Neural progenitor cell (in vitro differentiated cells): ENCODE measurements around the gene RIMS1.

Source experiments
- EZH2 ChIP-seq: fragments of 200-600 bp; sonication (generic); IDR thresholded peaks from 2 replicates; pipeline ENCODE4 v1.6.1; 2017; ENCODE audit warnings: antibody characterized with exemption, mild to moderate bottlenecking, moderate library complexity
- TF ChIP-seq, protein P1 (sequence below): fragments of 200-600 bp; sonication (generic); IDR thresholded peaks from 2 replicates; pipeline ENCODE4 v1.5.1; 2017; ENCODE audit warnings: antibody characterized with exemption, mild to moderate bottlenecking

DNA sequence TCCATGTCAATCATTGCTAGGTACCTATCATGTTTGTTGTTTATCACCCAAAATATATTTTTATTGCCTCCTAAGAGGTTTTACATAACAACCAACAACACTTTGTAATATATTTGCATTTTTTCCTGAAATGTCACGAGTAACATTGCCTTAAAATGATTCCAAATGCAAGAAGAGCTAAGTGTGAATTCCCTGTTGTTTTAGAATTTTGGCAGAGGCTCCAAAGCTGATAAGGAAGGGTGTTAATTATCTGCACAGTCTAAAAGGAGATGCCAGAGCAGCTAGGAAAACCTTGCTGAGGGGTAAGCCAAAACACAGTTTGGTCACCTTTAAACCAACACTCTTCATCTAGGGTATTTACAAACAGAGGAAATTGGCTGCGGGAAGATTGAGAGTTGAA lies 533.6 kb downstream of the RIMS1 start:
- TF ChIP-seq, protein P1, sequence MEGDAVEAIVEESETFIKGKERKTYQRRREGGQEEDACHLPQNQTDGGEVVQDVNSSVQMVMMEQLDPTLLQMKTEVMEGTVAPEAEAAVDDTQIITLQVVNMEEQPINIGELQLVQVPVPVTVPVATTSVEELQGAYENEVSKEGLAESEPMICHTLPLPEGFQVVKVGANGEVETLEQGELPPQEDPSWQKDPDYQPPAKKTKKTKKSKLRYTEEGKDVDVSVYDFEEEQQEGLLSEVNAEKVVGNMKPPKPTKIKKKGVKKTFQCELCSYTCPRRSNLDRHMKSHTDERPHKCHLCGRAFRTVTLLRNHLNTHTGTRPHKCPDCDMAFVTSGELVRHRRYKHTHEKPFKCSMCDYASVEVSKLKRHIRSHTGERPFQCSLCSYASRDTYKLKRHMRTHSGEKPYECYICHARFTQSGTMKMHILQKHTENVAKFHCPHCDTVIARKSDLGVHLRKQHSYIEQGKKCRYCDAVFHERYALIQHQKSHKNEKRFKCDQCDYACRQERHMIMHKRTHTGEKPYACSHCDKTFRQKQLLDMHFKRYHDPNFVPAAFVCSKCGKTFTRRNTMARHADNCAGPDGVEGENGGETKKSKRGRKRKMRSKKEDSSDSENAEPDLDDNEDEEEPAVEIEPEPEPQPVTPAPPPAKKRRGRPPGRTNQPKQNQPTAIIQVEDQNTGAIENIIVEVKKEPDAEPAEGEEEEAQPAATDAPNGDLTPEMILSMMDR = no peak
- TF ChIP-seq EZH2 = no peak
